Activated T-cell treated with anti-CD3 and anti-CD28 coated beads, Interleukin-2, amount 50 U/mL, for 72 hours (primary cell): ENCODE results near the gene WWTR1. TPM values are rescaled to one million over a fixed set of nuclear protein-coding genes. Genes with fewer than 3 reads are reported as not detected.

Experiments used
- ATAC-seq, 2 donors: fragments of 150-1000 bp; cut with Tn5 transposase; replicated peaks in 1 of 2; 2 replicates each; pipeline ENCODE4 v1.10.0; 2021; ENCODE audit warnings: moderate library complexity in 2 of 2, mild to moderate bottlenecking in 1 of 2
- DNase-seq, 2 donors: peaks; one replicate each; pipeline ENCODE4 v3.0.0; 2021 to 2022; ENCODE audit warnings: mixed read lengths in 1 of 2
- H3K27ac Mint-ChIP-seq: one replicate; pipeline ENCODE4 v1.8.0; 2022; ENCODE audit warnings: mild to moderate bottlenecking, moderate library complexity, mixed read lengths
- H3K27me3 Mint-ChIP-seq: one replicate; pipeline ENCODE4 v1.8.0; 2022; ENCODE audit warnings: low read depth, mixed read lengths
- H3K36me3 Mint-ChIP-seq, 2 donors: one replicate each; pipeline ENCODE4 v1.8.0; 2022; ENCODE audit warnings: mixed read lengths in 2 of 2, mild to moderate bottlenecking in 1 of 2; ENCODE audit not compliant: insufficient read depth in 2 of 2
- H3K4me1 Mint-ChIP-seq: one replicate; pipeline ENCODE4 v1.8.0; 2022; ENCODE audit warnings: low read depth, mixed read lengths
- H3K4me3 Mint-ChIP-seq, 2 donors: one replicate each; pipeline ENCODE4 v1.8.0; 2022; ENCODE audit warnings: mild to moderate bottlenecking in 2 of 2, mixed read lengths in 2 of 2, moderate library complexity in 2 of 2
- H3K9me3 Mint-ChIP-seq, 2 donors: one replicate each; pipeline ENCODE4 v1.8.0; 2022; ENCODE audit warnings: mixed read lengths in 2 of 2
- total RNA-seq, 2 donors: library from RNA; stranded (reverse); gene quantifications; one replicate each; pipeline ENCODE4 v1.2.3, GENCODE V29; 2022

Gene WWTR1
- total RNA-seq, 2 donors from 2014 or later, result 0.53 to 0.95 TPM

DNA sequence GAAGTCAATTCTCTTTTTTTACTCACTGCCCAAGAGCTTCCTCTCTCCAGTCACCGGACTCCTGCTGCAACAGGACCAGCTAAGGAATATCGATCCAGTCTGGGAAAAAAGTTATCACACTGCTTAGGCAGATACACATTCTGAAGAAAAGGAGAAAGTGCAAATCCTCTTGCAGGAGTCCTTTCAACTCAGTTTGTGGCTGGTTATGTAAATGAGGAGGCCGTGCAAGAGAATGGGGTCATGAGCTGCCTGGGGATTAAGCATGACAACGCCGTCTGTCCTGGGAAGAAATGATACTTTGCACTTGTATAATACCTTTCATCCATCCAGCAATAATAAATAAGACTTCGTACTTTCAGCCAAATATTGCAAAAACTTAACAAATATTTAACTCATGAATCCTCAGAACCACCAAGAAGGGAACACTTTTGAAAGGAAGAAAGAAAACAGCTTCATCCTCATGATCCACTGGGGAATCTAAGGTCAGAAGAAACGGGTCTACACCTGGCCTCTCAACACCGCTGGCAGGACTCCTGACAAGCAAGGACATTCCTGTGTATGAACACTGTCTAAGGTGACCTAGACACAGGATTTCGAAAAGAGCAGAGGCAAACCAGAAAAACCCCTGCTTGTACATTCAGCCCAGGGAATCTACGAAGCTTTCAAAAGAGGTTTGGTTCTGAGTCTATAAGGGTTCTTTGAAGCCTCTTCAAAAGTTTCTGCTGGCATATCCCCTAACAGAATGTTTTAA, 13.1 kb upstream of the WWTR1 start:
- peak overlapping the region; percentile 29 to 58 for H3K4me3 Mint-ChIP-seq
- H3K27me3 Mint-ChIP-seq, result peaks cover 37% of the 10 kb centered on the region
- no peak overlapping the region for H3K27ac Mint-ChIP-seq
- H3K9me3 Mint-ChIP-seq, result peaks cover 0 to 1% of the 10 kb centered on the region in 2 donors
- DNase-seq (no peak), ATAC-seq (peak in 1 of 2 donors; percentile 69)
- no peaks in the 10 kb centered on the region for H3K4me1 Mint-ChIP-seq
- H3K36me3 Mint-ChIP-seq, result no peaks in the 10 kb centered on the region

DNA sequence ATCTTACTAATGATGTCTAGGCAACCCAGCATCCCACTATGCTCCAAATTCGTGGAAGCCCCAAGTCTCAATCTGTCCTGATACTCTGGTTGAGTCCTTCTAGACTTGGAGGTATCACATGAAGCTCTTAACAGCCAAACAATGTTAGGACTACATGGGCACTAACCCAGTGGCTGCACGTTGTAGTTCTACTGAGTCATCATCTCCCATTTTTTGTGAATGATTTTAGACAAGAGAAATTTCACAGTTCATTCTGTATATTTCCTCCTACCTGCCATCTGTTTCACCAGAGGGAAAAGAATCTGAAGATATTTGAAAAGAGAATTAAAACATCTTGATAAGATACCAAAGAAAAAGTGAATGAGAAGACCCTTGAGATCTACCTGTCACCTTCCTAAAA, 9.8 kb upstream of the WWTR1 start:
- no peak for ATAC-seq
- no peaks in the 10 kb centered on the region for H3K9me3 Mint-ChIP-seq
- no peak overlapping the region for H3K27ac Mint-ChIP-seq
- H3K36me3 Mint-ChIP-seq, result no peaks in the 10 kb centered on the region
- H3K27me3 Mint-ChIP-seq, result peaks cover 47% of the 10 kb centered on the region
- H3K4me1 Mint-ChIP-seq, result no peaks in the 10 kb centered on the region
- no peak overlapping the region for H3K4me3 Mint-ChIP-seq
- DNase-seq, result no peak

DNA sequence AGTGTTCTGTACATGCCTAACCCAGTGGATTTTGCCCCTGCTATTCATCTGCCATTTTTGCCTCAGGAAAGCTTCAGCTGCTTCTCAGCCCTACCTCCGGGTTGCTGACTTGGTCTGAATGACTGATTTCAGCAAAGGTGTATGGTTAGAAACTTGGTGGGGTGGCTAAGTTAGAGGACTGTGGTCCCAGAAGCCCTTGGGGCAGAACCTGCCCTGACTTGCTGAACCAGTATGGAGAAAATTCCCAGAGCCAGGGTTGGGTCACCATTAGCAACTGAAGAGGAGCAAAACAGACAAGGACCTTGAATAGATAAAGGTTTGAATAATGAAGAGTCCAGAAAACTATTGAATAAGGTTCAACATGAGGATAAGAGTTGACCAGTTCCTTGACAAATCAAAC, 6.1 kb upstream of the WWTR1 start:
- H3K27ac Mint-ChIP-seq, result no peak overlapping the region
- DNase-seq, result no peak
- ATAC-seq, result no peak
- H3K27me3 Mint-ChIP-seq, result peaks cover 66% of the 10 kb centered on the region
- no peaks in the 10 kb centered on the region for H3K9me3 Mint-ChIP-seq
- no peak overlapping the region for H3K4me3 Mint-ChIP-seq
- no peaks in the 10 kb centered on the region for H3K4me1 Mint-ChIP-seq
- no peaks in the 10 kb centered on the region for H3K36me3 Mint-ChIP-seq

DNA sequence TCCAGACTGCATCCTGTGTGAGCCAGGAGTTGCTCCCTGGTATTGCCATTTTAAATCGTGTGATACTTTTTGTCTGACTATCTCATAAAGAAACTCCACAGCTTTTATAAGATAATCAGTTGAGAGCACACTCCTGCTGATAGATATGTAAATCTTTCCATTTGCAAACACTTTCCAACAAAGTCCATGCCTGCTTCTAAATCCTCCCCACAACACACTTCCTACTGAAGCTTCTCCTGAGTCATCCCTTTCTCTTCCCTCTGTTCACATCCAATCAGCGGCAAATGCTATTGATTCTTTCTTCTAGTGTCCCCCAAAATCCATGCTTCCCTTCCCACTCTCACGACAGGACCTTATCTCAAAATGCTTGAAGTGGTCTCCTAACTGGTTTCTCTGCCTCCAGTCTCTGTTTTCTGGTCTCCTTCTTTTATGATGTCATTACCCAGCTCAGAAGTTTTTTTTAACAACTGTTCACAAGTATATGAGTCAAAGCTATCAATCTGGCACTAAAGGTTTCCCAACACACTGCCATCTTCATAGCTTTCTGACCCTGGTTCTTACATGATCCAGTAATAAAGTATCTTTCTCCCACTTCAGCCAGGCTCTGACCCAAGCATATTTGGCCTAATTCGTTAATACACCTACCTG, 4.5 kb upstream of the WWTR1 start:
- Mint-ChIP-seq H3K9me3 (no peaks in the 10 kb centered on the region), H3K27ac (no peak overlapping the region), H3K4me1 (peaks cover 7% of the 10 kb centered on the region), H3K27me3 (peaks cover 66% of the 10 kb centered on the region), H3K4me3 (no peak overlapping the region), H3K36me3 (no peaks in the 10 kb centered on the region)
- ATAC-seq (no peak), DNase-seq (no peak)

DNA sequence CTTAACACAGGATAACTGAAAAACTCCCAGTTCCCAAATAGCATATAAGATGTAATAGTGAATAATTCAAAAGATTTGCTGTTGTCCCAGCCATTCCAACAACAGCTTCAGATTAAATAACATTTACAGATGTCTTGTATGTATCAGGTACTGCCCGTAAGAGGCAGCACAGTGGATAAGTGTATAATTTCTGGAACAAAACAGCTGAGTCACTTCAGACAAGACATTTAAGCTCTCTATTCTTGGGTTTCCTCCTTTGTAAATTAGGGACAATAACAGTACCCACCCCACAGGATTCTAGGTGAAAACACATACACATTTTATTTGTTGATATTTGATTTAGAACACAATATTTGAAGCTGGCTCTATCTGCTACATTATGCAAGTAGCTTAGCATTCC, 2.6 kb upstream of the WWTR1 start:
- H3K36me3 Mint-ChIP-seq, result peaks cover 2 to 5% of the 10 kb centered on the region in 2 donors
- DNase-seq (no peak), ATAC-seq (no peak)
- H3K4me3 Mint-ChIP-seq, result no peak overlapping the region
- H3K4me1 Mint-ChIP-seq, result peaks cover 16% of the 10 kb centered on the region
- H3K27ac Mint-ChIP-seq, result no peak overlapping the region
- H3K9me3 Mint-ChIP-seq, result peaks cover 0 to 1% of the 10 kb centered on the region in 2 donors
- peaks cover 68% of the 10 kb centered on the region for H3K27me3 Mint-ChIP-seq

DNA sequence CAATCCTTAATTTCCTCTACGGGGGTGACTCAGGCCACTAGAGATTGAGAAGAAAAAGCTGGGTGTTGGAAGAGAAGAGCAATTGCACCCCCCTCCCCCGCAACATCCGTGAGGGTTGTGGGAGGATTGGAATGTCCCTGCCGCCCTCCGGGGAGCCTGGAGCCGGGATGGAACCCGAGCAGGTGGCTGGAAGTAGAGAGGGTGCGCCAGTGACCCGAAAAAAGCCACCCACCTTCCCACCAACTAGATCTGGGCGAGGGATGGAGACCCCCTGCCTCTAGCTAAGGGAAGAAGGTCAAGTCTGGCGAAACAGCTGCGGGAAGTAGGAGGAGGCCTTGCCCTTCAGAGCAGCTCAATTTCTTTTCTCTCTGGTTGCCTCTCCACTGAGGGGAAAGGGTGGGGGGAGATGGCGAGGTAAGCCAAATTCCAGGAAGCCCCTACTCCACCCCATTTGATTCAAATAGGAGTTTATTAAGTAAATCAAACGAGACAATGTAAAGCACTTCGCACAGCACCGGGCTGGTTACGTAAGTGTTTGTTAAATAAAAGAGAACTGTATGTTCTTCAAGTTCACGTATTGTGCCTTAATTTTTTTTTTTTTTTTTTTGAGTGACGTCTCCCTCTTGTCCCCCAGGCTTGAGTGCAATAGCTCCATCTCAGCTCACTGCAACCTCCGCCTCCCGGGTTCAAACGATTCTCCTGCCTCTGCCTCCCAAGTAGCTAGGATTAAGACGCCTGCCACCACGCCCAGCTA, 1.1 kb upstream of the WWTR1 start:
- ATAC-seq, result peak in 1 of 2 donors; percentile 3
- DNase-seq, result no peak
- H3K27me3 Mint-ChIP-seq, result peaks cover 70% of the 10 kb centered on the region
- H3K27ac Mint-ChIP-seq, result peak overlapping the region; percentile 82
- peaks cover 2 to 5% of the 10 kb centered on the region in 2 donors for H3K36me3 Mint-ChIP-seq
- H3K9me3 Mint-ChIP-seq, result peaks cover 0 to 1% of the 10 kb centered on the region in 2 donors
- peaks cover 16% of the 10 kb centered on the region for H3K4me1 Mint-ChIP-seq
- peak overlapping the region; percentile 89 to 92 for H3K4me3 Mint-ChIP-seq

DNA sequence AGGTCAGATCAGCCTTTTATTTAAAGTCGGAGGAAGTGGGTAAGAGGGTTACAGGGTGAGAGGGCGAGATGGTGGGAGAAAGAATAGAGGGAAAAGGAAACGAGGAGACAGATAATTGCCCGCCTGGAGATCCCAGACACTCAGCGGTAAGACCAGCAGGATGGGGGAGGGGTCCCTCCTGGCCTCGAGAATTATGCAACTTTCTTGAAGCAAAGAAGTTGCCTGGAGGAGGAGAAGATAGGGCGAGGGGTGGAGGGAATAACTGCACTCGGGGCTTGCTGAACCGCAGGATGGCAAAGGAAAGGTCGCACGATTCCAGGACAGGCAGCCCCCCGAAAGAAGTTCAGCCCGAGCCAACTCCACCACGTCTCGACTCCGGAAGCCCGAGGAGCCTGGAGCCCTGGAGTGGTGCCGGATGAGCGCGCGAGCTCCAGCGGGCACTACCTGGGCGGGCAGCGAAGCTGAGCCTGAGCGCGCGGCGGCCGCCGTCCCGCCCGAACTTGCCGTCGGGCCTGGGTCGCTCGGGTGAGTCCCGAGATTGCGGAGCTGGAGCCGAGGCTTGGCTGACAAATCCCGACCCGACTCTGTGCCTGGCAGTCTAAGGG, 402 bp downstream of the WWTR1 start:
- Mint-ChIP-seq H3K4me1 (peaks cover 16% of the 10 kb centered on the region), H3K36me3 (peaks cover 2 to 5% of the 10 kb centered on the region in 2 donors), H3K27me3 (peaks cover 59% of the 10 kb centered on the region), H3K4me3 (peak overlapping the region; percentile 89 to 92), H3K9me3 (peaks cover 0 to 1% of the 10 kb centered on the region in 2 donors), H3K27ac (no peak overlapping the region)
- peak; percentile 69 to 73 for ATAC-seq
- DNase-seq, result peak; percentile 36 to 51

DNA sequence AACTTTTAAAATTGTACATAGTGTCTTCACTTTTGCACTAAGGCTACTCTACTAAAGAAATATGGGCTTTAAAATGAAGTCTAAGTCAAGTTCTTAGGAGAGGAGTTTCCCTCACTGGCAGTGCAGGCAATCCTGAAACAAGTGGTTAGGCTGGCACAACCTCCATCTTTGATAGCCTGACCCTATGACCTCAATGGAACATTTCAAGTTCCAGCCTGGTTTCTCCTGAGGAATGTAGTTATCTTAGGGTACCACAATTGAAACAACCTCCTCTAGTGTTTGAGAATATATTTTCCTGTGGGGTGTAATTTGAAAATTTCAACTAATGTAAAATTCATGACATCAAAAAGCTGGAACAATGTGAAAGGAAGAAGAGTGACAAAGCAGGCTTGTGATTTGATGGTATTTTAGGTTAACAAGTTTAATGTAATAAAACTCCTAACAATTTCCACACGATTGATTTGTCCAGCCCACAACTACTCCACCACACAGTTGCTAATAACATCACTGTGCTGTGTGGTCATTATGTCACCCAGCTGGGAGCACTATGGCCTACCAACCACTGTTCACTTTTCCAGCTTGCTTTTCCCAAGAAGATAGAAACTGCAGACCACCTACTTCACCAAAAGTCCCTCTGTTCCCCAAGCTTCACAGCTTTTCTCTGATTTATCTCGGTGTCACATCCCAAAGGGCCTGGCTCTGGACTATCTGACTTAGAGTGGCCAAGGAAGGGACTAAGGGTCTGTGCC, 1.8 kb downstream of the WWTR1 start:
- ATAC-seq, result no peak
- H3K27me3 Mint-ChIP-seq, result peaks cover 58% of the 10 kb centered on the region
- peaks cover 0 to 1% of the 10 kb centered on the region in 2 donors for H3K9me3 Mint-ChIP-seq
- H3K36me3 Mint-ChIP-seq, result peaks cover 2 to 5% of the 10 kb centered on the region in 2 donors
- no peak overlapping the region for H3K27ac Mint-ChIP-seq
- no peak for DNase-seq
- peaks cover 16% of the 10 kb centered on the region for H3K4me1 Mint-ChIP-seq
- H3K4me3 Mint-ChIP-seq, result peak overlapping the region; percentile 31 to 89

DNA sequence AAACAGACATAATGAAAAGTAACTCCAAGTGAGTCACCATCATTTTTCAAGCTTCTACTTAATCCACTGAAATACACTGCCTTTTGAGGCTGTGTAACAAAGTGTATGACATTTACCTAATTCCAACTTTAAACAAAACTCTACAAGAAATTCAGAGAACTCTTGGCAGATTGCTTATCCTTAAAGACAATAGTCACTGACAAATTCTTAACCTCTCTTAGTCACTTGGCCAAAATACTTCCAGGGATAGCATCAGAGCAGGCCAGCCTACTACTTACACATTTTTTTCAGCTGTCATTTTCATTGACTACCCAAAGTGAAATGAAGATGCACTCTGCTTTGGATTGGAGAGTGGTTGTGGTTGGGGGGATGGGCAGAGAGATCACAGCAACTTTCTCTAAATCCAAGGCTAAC, 3.6 kb downstream of the WWTR1 start:
- Mint-ChIP-seq H3K9me3 (peaks cover 0 to 1% of the 10 kb centered on the region in 2 donors), H3K4me3 (no peak overlapping the region), H3K36me3 (peaks cover 2 to 5% of the 10 kb centered on the region in 2 donors), H3K27me3 (peaks cover 48% of the 10 kb centered on the region), H3K27ac (no peak overlapping the region), H3K4me1 (peaks cover 16% of the 10 kb centered on the region)
- ATAC-seq (no peak), DNase-seq (no peak)

DNA sequence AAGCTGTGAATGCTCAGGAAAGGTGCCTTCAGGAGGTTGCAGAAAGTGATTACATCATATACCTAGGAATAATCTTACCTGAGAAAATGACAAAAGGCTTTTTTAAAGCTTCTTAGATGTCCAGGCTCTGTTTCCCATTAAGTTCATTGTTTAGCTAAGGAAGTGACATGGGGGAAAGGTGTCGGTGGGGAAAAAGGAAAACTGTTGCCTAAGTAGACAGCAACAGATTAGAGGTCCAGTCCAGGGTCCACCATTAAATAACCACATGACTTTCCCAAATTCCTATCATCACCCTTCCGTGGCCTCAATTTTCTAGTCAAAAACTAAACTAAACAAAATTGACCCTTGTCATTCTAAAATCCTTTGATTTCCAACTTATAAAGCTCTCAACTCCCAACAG, 4.3 kb downstream of the WWTR1 start:
- no peak for ATAC-seq
- Mint-ChIP-seq H3K4me3 (no peak overlapping the region), H3K9me3 (peaks cover 0 to 1% of the 10 kb centered on the region in 2 donors), H3K4me1 (peaks cover 13% of the 10 kb centered on the region), H3K27me3 (peaks cover 45% of the 10 kb centered on the region), H3K27ac (no peak overlapping the region), H3K36me3 (peaks cover 2 to 5% of the 10 kb centered on the region in 2 donors)
- no peak for DNase-seq

DNA sequence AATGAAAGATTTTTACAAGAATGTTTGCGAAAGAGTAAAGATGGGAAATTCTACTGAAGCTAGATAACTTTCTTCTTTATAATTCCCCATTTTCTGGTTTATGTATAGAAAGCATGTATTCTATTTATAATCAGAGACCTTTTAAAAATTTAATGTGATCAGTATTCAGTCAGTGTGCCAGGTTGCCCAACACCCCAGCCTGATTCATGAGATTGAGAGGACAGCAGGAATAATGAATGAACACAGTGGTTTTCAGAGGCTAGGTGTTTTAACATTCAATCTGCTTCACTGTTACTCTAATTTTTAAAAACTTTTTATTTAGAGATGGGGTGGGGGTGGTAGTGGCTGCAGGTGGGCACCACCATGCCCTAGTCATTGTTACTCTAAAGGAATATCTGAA, 4.7 kb downstream of the WWTR1 start:
- Mint-ChIP-seq H3K4me1 (peaks cover 10% of the 10 kb centered on the region), H3K27ac (no peak overlapping the region), H3K36me3 (peaks cover 2 to 5% of the 10 kb centered on the region in 2 donors), H3K4me3 (no peak overlapping the region), H3K9me3 (peaks cover 0 to 1% of the 10 kb centered on the region in 2 donors), H3K27me3 (peaks cover 46% of the 10 kb centered on the region)
- ATAC-seq (no peak), DNase-seq (no peak)

DNA sequence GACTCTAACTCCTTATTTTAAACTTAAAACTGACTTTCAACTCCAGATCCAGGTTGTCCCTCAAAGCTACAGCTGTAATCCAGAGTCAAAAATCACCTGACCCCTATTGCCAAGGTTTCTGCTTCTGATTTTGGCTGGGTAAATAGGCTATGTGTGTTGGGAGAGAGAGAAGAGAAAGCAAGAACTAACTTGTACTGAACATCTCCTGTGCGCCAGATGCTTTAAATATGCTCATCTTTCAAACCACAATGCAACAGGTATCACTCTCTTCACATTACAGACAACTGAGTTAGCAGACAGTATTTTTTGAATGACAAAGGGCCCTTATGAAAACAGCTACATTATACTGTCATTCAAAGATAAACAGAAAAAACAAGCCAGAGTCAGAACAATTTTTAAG, 7.0 kb downstream of the WWTR1 start:
- ATAC-seq (no peak), DNase-seq (no peak)
- Mint-ChIP-seq H3K27ac (no peak overlapping the region), H3K9me3 (no peaks in the 10 kb centered on the region), H3K4me3 (no peak overlapping the region), H3K27me3 (peaks cover 41% of the 10 kb centered on the region), H3K36me3 (no peaks in the 10 kb centered on the region), H3K4me1 (no peaks in the 10 kb centered on the region)
